Measurements from ENCODE around the gene ZNF423.

The ZNF423 gene

GRCh38 chr16:49453021-49453420, 402.9 kb downstream of the ZNF423 start:
- TF ChIP-seq REST (IDR thresholded peaks at IDR 0.05; ENCODE audit: insufficient read depth in 1 of 2, low read depth in 2 of 2, low read length in 2 of 2) (no peak), POLR2AphosphoS5 (IDR thresholded peaks at IDR 0.05; ENCODE audit: low read depth, low read length) (no peak), SIN3A (IDR thresholded peaks at IDR 0.05; ENCODE audit: borderline replicate concordance, insufficient read depth, low read length) (no peak), FOXP2 (optimal IDR thresholded peaks at IDR 0.05; ENCODE audit: borderline replicate concordance, extremely low read depth, extremely low read length, insufficient read depth) (no peak), TAF1 (IDR thresholded peaks at IDR 0.05; ENCODE audit: borderline replicate concordance, insufficient read depth, low read length) (no peak)

- TF ChIP-seq FOXP2 (optimal IDR thresholded peaks at IDR 0.05; ENCODE audit: borderline replicate concordance, extremely low read depth, extremely low read length, insufficient read depth) (no peak), REST (IDR thresholded peaks at IDR 0.05; ENCODE audit: insufficient read depth in 1 of 2, low read depth in 2 of 2, low read length in 2 of 2) (no peak), SIN3A (IDR thresholded peaks at IDR 0.05; ENCODE audit: borderline replicate concordance, insufficient read depth, low read length) (no peak), POLR2AphosphoS5 (IDR thresholded peaks at IDR 0.05; ENCODE audit: low read depth, low read length) (no peak), TAF1 (IDR thresholded peaks at IDR 0.05; ENCODE audit: borderline replicate concordance, insufficient read depth, low read length) (no peak)
Observed at GRCh38 chr16:49452578-49452977, 403.3 kb downstream of the ZNF423 start.

- TF ChIP-seq POLR2AphosphoS5 (IDR thresholded peaks at IDR 0.05; ENCODE audit: low read depth, low read length): no peak
- no peak for TF ChIP-seq FOXP2 (optimal IDR thresholded peaks at IDR 0.05; ENCODE audit: borderline replicate concordance, extremely low read depth, extremely low read length, insufficient read depth)
- TF ChIP-seq SIN3A (IDR thresholded peaks at IDR 0.05; ENCODE audit: borderline replicate concordance, insufficient read depth, low read length): no peak
- TF ChIP-seq TAF1 (IDR thresholded peaks at IDR 0.05; ENCODE audit: borderline replicate concordance, insufficient read depth, low read length): no peak
- TF ChIP-seq REST (IDR thresholded peaks at IDR 0.05; ENCODE audit: insufficient read depth in 1 of 2, low read depth in 2 of 2, low read length in 2 of 2): no peak
Observed at GRCh38 chr16:49452108-49452507, 403.8 kb downstream of the ZNF423 start.

GRCh38 chr16:49446805-49447204, 409.1 kb downstream of the ZNF423 start:
- TF ChIP-seq TAF1 (IDR thresholded peaks at IDR 0.05; ENCODE audit: borderline replicate concordance, insufficient read depth, low read length) (no peak), POLR2AphosphoS5 (IDR thresholded peaks at IDR 0.05; ENCODE audit: low read depth, low read length) (no peak), SIN3A (IDR thresholded peaks at IDR 0.05; ENCODE audit: borderline replicate concordance, insufficient read depth, low read length) (no peak), FOXP2 (optimal IDR thresholded peaks at IDR 0.05; ENCODE audit: borderline replicate concordance, extremely low read depth, extremely low read length, insufficient read depth) (no peak), REST (IDR thresholded peaks at IDR 0.05; ENCODE audit: insufficient read depth in 1 of 2, low read depth in 2 of 2, low read length in 2 of 2) (no peak)

GRCh38 chr16:49443576-49443975, 412.3 kb downstream of the ZNF423 start:
- TF ChIP-seq TAF1 (IDR thresholded peaks at IDR 0.05; ENCODE audit: borderline replicate concordance, insufficient read depth, low read length): no peak
- TF ChIP-seq SIN3A (IDR thresholded peaks at IDR 0.05; ENCODE audit: borderline replicate concordance, insufficient read depth, low read length): no peak
- TF ChIP-seq POLR2AphosphoS5 (IDR thresholded peaks at IDR 0.05; ENCODE audit: low read depth, low read length): no peak
- no peak for TF ChIP-seq FOXP2 (optimal IDR thresholded peaks at IDR 0.05; ENCODE audit: borderline replicate concordance, extremely low read depth, extremely low read length, insufficient read depth)
- TF ChIP-seq REST (IDR thresholded peaks at IDR 0.05; ENCODE audit: insufficient read depth in 1 of 2, low read depth in 2 of 2, low read length in 2 of 2): no peak

Measured in PFSK-1 (cell line).